ELR (cell line): Measurements from ENCODE around the gene SIGLEC15.
A peak's percentile ranks its signal among the peaks of the same experiment; 100 is the strongest.
"Not testable (repeated sequence)": the region's sequence is repeated elsewhere in the genome, so short reads cannot be mapped to it uniquely, and the experiment has no call there.

Experiments
- DNase-seq: peaks from one replicate; pipeline ENCODE4 v3.0.0-alpha.2; 2015; ENCODE audit warnings: low read depth

Gene SIGLEC15

DNA sequence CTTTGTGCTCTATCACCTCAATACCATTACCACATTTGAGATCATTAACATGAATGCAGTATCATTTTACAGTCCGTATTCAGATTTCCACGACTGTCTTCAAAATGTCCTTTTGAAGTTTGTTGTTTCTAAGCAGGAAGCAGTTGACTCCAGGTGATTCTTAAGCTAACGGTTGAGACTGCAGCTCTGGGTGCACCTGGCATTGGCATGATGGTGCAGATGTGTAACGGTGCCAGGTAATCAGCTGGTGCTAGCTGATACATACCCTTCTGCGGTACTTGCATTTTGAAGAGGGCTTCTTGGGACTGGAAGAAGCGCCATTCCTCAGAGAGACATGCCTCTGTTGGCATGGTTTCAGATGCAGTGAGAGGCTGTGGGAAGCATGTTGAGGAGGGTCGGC, 19.5 kb downstream of the SIGLEC15 start:
- DNase-seq: no peak

GRCh38 chr18:45845410-45845809, 19.9 kb downstream of the SIGLEC15 start:
- DNase-seq: no peak

DNA sequence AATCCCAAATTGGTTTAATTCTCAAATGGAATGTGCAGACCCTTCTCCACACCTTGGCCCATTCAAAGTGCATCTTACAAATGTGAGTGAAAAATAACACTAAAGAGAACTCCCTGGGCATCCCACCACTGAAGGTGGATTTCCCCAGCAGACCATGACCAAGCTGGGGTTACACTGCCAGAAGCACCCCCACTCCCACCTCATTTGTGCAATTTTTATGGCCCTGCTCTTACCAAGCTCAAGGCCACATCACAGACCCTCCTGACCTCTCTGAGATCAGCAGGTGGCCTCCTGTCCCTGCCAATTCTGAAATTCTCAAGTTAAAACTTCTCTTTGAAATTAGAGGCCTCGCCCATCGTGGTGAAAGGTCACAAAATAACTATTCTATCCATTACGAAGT, 21.6 kb downstream of the SIGLEC15 start:
- DNase-seq: no peak

DNA sequence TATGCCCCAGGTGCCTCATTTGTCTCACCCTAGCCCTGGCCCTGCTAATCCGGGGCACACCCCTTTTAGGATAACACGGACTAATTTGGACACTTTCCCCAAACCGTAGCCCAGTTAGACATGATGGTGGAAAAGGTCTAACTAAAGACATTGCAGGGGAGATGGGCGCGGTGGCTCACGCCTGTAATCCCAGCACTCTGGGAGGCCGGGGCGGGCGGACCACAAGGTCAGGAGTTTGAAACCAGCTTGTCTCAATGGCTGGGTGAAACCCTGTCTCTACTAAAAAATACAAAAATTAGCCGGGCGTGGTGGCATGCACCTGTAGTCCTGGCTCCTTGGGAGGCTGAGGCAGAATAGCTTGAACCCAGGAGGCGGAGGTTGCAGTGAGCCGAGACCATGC, 23.2 kb downstream of the SIGLEC15 start:
- DNase-seq: not testable (repeated sequence)

- DNase-seq: no peak
Measured at GRCh38 chr18:45849529-45849928, 24.1 kb downstream of the SIGLEC15 start.

GRCh38 chr18:45850021-45850420, 24.5 kb downstream of the SIGLEC15 start:
- peak; percentile 44 for DNase-seq

DNA sequence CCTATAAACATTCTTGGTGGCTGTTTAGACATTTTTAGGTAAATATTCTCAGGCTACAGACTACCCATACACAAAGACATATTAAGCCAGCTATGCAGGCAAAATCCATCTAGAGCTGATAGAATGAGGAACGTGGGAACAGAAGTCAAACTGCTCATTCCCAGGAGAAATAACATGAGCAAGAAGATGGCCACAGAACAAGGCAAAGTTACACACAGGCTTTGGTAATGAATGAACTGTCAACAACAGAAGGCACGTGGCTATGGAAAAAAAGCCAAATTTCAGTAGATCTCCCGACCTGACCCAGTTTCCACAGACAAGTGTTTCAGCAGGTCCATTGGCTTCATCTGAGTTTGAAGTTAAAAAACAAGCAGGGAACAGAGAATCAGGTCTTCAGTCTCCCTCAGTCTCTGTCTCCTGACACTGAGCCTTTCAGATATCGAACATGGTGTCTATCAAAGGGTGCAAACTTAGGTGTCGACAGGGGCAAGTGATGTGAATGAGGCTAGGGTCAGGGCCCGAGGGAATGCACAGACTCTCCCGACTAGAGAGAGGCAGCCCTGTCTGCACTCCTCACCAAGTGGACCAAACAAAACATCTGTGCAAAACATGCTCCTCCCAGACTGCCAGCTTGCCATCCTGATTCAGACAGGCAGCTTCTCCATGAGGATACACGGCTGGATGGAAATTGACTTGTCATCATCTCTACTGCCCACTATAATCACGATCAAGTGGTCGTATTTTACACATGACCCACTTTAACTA, 25.9 kb downstream of the SIGLEC15 start:
- no peak for DNase-seq

DNA sequence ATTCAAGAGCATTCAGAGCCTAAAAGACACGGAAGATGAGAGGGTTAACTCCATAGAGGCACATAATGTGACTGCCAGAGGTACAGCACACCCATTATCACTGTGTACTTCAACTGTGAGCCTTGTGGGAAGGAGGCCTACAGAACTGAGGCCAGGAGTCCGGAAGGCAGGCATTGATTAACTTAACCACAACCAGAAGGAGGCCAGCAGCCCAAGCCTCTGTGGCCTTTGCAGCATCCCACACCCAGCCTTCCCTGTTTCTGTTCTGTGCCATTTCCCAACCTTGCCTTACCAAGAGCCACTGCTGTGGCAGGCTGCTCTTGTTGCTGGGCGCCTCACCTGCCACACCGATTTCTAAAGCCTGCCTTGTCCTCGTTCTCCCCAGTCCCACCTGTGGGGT, 27.2 kb downstream of the SIGLEC15 start:
- DNase-seq: no peak

DNA sequence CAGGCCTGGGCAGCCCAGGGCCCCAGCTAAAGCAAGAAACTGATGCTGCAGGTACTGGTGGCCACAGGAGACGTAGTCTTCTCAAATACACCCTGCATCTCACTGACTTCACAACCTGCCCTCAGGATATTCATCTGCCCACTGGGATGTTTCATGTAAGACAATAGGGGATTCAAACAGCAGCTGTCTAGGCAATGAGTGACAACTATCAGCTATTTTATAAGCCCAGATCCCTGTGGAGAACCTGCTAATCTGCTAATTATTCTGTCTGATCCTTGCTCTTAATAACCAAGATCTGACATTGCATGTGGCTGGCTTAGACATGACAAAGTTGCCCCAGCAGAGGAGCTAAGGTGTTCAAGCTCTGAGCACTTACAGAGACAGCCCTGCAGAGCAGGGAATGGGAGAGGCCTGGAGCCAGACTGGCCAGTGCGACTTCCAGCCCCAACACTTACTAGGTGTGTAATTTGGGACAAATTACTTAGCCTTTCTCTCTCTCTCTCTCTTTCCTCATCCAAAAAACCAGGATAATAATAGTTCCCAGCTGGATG, 28.6 kb downstream of the SIGLEC15 start:
- DNase-seq: no peak

DNA sequence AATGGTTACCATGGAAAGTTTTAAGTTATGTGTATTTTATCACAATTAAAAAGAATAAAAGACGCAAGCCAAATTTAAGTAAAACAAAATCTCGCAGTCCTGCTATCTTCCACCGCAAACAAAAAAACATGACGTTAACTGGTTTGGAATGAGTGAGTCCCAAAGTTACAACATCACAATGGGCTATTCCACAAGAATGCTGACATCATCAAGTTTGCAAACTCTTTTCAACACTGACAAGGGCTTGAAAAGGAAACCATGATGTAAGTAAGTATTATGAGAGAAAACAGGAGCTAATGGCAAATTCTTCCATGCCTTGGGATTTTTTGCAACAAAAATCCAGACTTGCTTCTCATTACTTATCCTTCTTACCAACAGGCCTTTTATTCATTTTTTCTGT, 31.1 kb downstream of the SIGLEC15 start:
- no peak for DNase-seq

- DNase-seq: no peak
Measured at GRCh38 chr18:45859334-45859733, 33.9 kb downstream of the SIGLEC15 start.

- no peak for DNase-seq
Measured at GRCh38 chr18:45860492-45860891, 35.0 kb downstream of the SIGLEC15 start.

DNA sequence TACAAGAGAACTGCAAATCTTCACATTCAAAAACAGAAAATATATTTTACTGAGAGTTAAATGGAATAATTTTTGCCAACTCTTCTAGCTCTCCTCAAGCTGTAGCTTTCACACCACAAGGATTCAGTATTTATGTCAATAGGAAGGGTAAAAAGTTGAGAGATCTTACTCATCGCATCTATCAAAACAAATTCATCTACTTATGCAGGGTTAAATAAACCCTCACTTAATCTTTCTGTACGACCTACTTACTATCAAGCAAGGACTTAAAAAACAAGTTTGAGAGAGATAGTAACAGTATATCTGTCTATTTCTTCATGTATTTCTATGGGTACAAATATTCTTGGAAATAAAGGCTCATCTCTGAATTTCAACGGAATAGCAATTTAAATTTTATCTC, 35.5 kb downstream of the SIGLEC15 start:
- no peak for DNase-seq

- no peak for DNase-seq
Measured at GRCh38 chr18:45861926-45862325, 36.5 kb downstream of the SIGLEC15 start.

- DNase-seq: peak; percentile 42
Measured at GRCh38 chr18:45863469-45863868, 38.0 kb downstream of the SIGLEC15 start.

GRCh38 chr18:45864081-45864480, 38.6 kb downstream of the SIGLEC15 start:
- DNase-seq: no peak

DNA sequence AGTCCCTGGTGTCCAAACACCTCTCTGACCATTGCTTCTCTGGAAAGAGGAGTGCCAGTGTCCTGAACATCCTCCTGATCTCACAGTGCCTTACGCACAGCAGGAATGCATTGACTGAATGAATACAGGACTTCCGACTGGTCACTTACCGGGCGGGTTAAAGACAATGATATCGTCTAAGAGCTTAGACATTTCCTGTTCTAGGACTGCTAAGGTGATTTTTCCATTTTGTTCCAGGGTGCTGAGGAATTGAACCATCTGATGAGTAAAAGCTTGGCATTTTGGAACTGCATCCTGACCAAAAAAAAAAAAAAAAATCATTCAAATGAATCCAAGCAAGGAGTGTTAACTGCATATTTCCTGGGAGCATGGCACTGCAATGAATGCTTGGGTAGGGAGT, 40.0 kb downstream of the SIGLEC15 start:
- peak; percentile 24 for DNase-seq

- DNase-seq: no peak
Measured at GRCh38 chr18:45870419-45870818, 44.9 kb downstream of the SIGLEC15 start.

- peak; percentile 76 for DNase-seq
Measured at GRCh38 chr18:45871431-45872084, 46.1 kb downstream of the SIGLEC15 start.

DNA sequence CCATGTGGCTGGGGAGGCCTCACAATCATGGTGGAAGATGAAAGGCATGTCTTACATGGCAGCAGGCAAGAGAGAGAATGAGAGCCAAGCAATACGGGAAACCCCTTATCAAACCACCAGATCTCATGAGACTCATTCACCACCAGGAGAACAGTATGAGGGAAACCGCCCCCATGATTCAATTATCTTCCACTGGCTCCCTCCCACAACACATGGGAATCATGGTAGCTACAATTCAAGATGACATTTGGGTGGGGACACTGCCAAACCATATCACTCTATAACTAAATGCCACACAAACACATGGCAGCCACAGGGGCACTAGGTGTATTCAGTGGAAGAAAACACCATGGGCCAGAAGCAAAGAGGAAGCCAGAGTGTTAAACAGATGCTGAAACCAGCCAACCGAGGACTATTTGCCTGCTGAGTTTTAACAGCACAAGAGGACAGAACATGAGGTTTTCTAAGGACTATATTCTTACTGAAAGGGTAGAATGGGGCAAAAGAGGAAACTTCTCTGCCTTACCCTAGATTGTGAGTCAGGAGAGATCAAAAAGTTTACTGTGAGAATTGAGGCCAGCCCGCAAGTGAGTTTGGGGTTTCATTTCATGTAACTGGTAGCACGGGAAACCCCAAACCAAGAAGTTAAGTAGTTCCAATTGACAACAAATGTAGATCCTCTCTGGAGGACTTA, 49.2 kb downstream of the SIGLEC15 start:
- peak; percentile 53 for DNase-seq

DNA sequence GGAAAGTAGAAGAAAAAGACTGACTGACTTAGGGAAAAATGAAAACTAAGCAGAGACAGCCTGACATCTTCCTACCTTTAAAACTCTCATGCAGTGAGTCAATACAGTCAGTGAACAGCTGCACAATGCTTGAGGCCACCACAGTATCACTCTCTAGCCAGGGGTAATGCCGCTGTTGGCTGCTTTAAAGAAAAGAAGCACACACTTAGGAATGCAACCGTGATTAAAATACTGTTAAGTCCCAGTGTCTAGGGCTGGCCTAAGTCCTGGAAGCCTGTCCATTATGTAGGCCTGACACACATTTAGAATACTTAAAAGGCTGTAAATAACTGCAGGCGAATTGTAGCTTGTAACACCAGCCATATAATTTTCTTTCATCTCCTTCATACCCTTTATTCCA, 50.7 kb downstream of the SIGLEC15 start:
- DNase-seq: no peak

DNA sequence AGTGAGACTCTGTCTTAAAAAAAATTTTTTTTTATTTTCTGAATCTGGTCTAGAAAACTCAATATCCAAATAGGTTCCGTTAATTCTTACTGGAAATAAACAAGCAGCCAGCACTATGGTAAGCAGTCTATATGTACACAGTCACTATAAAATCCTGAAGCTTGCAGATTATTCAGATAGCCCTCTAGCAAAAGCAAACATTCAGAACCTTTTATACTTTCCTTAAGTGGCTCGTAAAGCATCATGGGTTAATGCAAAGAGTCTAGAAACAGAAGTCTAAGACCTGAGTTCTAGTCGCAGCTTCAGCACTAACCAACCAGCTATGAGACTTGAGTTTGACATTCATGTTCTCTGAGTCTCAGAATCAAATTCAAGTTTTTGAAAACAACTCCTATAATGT, 51.9 kb downstream of the SIGLEC15 start:
- no peak for DNase-seq
